ENCODE data around the gene AMOTL2.

DNA sequence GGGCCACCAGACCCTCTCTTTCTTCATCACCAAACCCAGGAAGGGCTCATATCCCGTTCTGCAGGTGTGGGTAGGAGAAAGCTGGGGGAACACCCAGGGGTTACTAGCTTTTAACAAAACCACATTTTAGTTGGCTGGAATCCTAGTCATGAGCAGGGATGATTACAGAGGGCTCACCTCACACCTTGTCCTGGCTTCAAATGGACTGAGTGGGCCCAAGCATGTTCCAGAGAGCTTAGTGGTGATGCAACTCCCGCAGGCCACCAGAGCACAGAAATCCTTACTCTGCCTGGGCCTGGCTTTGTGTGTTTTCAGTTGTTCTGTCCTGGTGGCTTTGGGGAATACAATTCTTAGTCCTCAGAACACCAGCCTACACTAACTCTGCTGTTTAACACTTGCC, 66.8 kb downstream of the AMOTL2 start:
- TF ChIP-seq POLR2A (IDR thresholded peaks at IDR 0.05) (no peak), POLR2AphosphoS5 (IDR thresholded peaks at IDR 0.05) (no peak)
- TF ChIP-seq, protein P1, sequence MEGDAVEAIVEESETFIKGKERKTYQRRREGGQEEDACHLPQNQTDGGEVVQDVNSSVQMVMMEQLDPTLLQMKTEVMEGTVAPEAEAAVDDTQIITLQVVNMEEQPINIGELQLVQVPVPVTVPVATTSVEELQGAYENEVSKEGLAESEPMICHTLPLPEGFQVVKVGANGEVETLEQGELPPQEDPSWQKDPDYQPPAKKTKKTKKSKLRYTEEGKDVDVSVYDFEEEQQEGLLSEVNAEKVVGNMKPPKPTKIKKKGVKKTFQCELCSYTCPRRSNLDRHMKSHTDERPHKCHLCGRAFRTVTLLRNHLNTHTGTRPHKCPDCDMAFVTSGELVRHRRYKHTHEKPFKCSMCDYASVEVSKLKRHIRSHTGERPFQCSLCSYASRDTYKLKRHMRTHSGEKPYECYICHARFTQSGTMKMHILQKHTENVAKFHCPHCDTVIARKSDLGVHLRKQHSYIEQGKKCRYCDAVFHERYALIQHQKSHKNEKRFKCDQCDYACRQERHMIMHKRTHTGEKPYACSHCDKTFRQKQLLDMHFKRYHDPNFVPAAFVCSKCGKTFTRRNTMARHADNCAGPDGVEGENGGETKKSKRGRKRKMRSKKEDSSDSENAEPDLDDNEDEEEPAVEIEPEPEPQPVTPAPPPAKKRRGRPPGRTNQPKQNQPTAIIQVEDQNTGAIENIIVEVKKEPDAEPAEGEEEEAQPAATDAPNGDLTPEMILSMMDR (IDR thresholded peaks at IDR 0.05) = no peak

All from gastroesophageal sphincter (tissue), 3 donors.